Mesenchymal stem cell (in vitro differentiated cells and primary cell): Measurements from ENCODE around the gene RFXANK.

Experiments used
- DNase-seq: peaks from one replicate; pipeline ENCODE4 v3.0.0-alpha.2; 2013
- H2AFZ ChIP-seq: one replicate; pipeline ENCODE4 v1.6.1; 2013; ENCODE audit warnings: low read depth, mild to moderate bottlenecking, control low read depth, inconsistent platforms, low read length, moderate library complexity
- H2AK5ac ChIP-seq: 2 replicates; pipeline ENCODE4 v1.6.1; 2013; ENCODE audit warnings: low read length, moderate library complexity, mild to moderate bottlenecking, inconsistent platforms; ENCODE audit not compliant: severe bottlenecking
- H2BK120ac ChIP-seq: one replicate; pipeline ENCODE4 v1.6.1; 2013; ENCODE audit warnings: low read depth, mild to moderate bottlenecking, inconsistent platforms, low read length, moderate library complexity
- H2BK12ac ChIP-seq, 2 experiments: one replicate each; pipeline ENCODE4 v1.6.1; 2013; ENCODE audit warnings: inconsistent platforms in 2 of 2, low read length in 2 of 2, mild to moderate bottlenecking in 2 of 2, moderate library complexity in 2 of 2, control low read depth in 1 of 2
- H2BK15ac ChIP-seq: one replicate; pipeline ENCODE4 v1.6.1; 2013; ENCODE audit warnings: mild to moderate bottlenecking, low read depth, inconsistent platforms; ENCODE audit not compliant: poor library complexity, severe bottlenecking
- H2BK5ac ChIP-seq: 2 replicates; pipeline ENCODE4 v1.6.1; 2013; ENCODE audit warnings: low read depth, mild to moderate bottlenecking, low read length, control low read depth, inconsistent platforms; ENCODE audit not compliant: poor library complexity, severe bottlenecking
- H3K14ac ChIP-seq, 2 experiments: one replicate each; pipeline ENCODE4 v1.6.1; 2013; ENCODE audit warnings: inconsistent platforms in 2 of 2, low read length in 2 of 2, control low read depth in 1 of 2, mild to moderate bottlenecking in 1 of 2, moderate library complexity in 1 of 2
- H3K18ac ChIP-seq, 2 experiments: one replicate each; pipeline ENCODE4 v1.6.1; 2013; ENCODE audit warnings: inconsistent platforms in 2 of 2, low read length in 2 of 2, control low read depth in 1 of 2, low read depth in 1 of 2, mild to moderate bottlenecking in 1 of 2
- H3K23ac ChIP-seq, 2 experiments: one replicate each; pipeline ENCODE4 v1.6.1; 2013; ENCODE audit warnings: inconsistent platforms in 2 of 2, low read length in 2 of 2, mild to moderate bottlenecking in 2 of 2, moderate library complexity in 2 of 2, control low read depth in 1 of 2
- H3K27ac ChIP-seq: 2 replicates; pipeline ENCODE4 v1.5.1; 2013; ENCODE audit warnings: mild to moderate bottlenecking, moderate library complexity, low read length, control low read depth, inconsistent platforms; ENCODE audit not compliant: poor library complexity, severe bottlenecking
- H3K27me3 ChIP-seq, 2 experiments: 2 replicates each; pipeline versions ENCODE4 v1.6.1 to v1.7.0; 2013; ENCODE audit warnings: low read length in 2 of 2, mild to moderate bottlenecking in 2 of 2, moderate library complexity in 2 of 2, control low read depth in 1 of 2, inconsistent platforms in 1 of 2; ENCODE audit not compliant: control insufficient read depth in 1 of 2, insufficient read depth in 1 of 2
- H3K36me3 ChIP-seq, 2 experiments: 2 replicates each; pipeline versions ENCODE4 v1.6.1 to v1.7.0; 2013; ENCODE audit warnings: low read length in 2 of 2, control low read depth in 1 of 2, inconsistent platforms in 1 of 2, low read depth in 1 of 2, mild to moderate bottlenecking in 1 of 2; ENCODE audit not compliant: insufficient read depth in 2 of 2, control insufficient read depth in 1 of 2
- H3K4ac ChIP-seq, 2 experiments: one replicate each; pipeline ENCODE4 v1.6.1; 2013; ENCODE audit warnings: inconsistent platforms in 2 of 2, low read length in 2 of 2, mild to moderate bottlenecking in 2 of 2, moderate library complexity in 2 of 2, control low read depth in 1 of 2, low read depth in 1 of 2
- H3K4me1 ChIP-seq: 2 replicates; pipeline ENCODE4 v1.6.1; 2013; ENCODE audit warnings: low read depth, low read length, control low read depth; ENCODE audit not compliant: control insufficient read depth, insufficient read depth
- H3K4me2 ChIP-seq: 2 replicates; pipeline ENCODE4 v1.6.1; 2013; ENCODE audit warnings: low read length, mild to moderate bottlenecking, inconsistent platforms; ENCODE audit not compliant: poor library complexity, severe bottlenecking
- H3K4me3 ChIP-seq, 2 experiments: 2 replicates each; pipeline versions ENCODE4 v1.5.1 to v1.7.0; 2013; ENCODE audit warnings: low read length in 2 of 2, mild to moderate bottlenecking in 2 of 2, control low read depth in 1 of 2, low read depth in 1 of 2; ENCODE audit not compliant: insufficient read depth in 1 of 2
- H3K79me1 ChIP-seq: replicated peaks from 2 replicates; pipeline ENCODE4 v1.6.1; 2013; ENCODE audit warnings: mild to moderate bottlenecking, control low read depth, low read length, inconsistent platforms; ENCODE audit not compliant: poor library complexity, severe bottlenecking
- H3K9ac ChIP-seq: 2 replicates; pipeline ENCODE4 v1.7.0; 2013; ENCODE audit warnings: mild to moderate bottlenecking, low read length, moderate library complexity
- H3K9me3 ChIP-seq: 2 replicates; pipeline ENCODE4 v1.7.0; 2013; ENCODE audit warnings: mild to moderate bottlenecking, low read length; ENCODE audit not compliant: control insufficient read depth
- H4K8ac ChIP-seq: one replicate; pipeline ENCODE4 v1.6.1; 2013; ENCODE audit warnings: inconsistent platforms, mild to moderate bottlenecking, low read length, moderate library complexity
- H4K91ac ChIP-seq: one replicate; pipeline ENCODE4 v1.6.1; 2013; ENCODE audit warnings: mild to moderate bottlenecking, low read length, inconsistent platforms
- WGBS: methylation state at CpG from one replicate; pipeline ENCODE4 v1.1.7; 2013; ENCODE audit warnings: mixed read lengths; 5-methylcytosine and 5-hydroxymethylcytosine counted together

RFXANK gene

GRCh38 chr19:19149435-19149834, 42.6 kb upstream of the RFXANK start:
- Histone ChIP-seq H2BK12ac (no peak overlapping the region), H3K27me3 (no peaks in the 10 kb centered on the region), H4K8ac (no peak overlapping the region), H3K4me1 (no peaks in the 10 kb centered on the region), H3K79me1 (no peaks in the 10 kb centered on the region), H3K4me2 (no peak overlapping the region), H2AK5ac (no peak overlapping the region), H2BK120ac (no peak overlapping the region), H2BK5ac (no peak overlapping the region), H3K4me3 (no peak overlapping the region), H3K18ac (no peak overlapping the region), H3K9me3 (no peaks in the 10 kb centered on the region), H3K23ac (no peak overlapping the region), H2BK15ac (no peak overlapping the region), H3K9ac (no peak overlapping the region), H3K27ac (no peak overlapping the region), H3K14ac (no peak overlapping the region), H3K36me3 (peaks cover 10 to 14% of the 10 kb centered on the region in 2 experiments), H3K4ac (no peak overlapping the region), H4K91ac (no peak overlapping the region), H2AFZ (no peak overlapping the region)
- 86% methylated on average over 2 of the region's 2 CpGs for WGBS
- no peak for DNase-seq

- no peak overlapping the region for H2BK120ac ChIP-seq
- 86% methylated on average over 8 of the region's 11 CpGs for WGBS
Measured at GRCh38 chr19:19151418-19151817, 40.6 kb upstream of the RFXANK start.

GRCh38 chr19:19152668-19153384, 39.2 kb upstream of the RFXANK start:
- Histone ChIP-seq H3K9me3 (no peaks in the 10 kb centered on the region), H2AFZ (no peak overlapping the region), H2BK5ac (no peak overlapping the region), H3K4ac (no peak overlapping the region), H4K8ac (no peak overlapping the region), H3K27me3 (no peaks in the 10 kb centered on the region), H3K79me1 (no peaks in the 10 kb centered on the region), H3K14ac (no peak overlapping the region), H2AK5ac (no peak overlapping the region), H2BK120ac (no peak overlapping the region), H3K4me1 (no peaks in the 10 kb centered on the region), H3K18ac (no peak overlapping the region), H3K4me3 (no peak overlapping the region), H2BK15ac (no peak overlapping the region), H3K23ac (no peak overlapping the region), H3K9ac (no peak overlapping the region), H3K36me3 (peaks cover 4 to 8% of the 10 kb centered on the region in 2 experiments), H3K4me2 (no peak overlapping the region), H3K27ac (no peak overlapping the region), H4K91ac (no peak overlapping the region), H2BK12ac (no peak overlapping the region)
- no peak for DNase-seq
- WGBS, result 86% methylated on average over 11 of the region's 13 CpGs

More at GRCh38 chr19:19151418-19151817, 40.6 kb upstream of the RFXANK start:
- no peak overlapping the region for H3K27ac ChIP-seq
- no peak overlapping the region for H2AK5ac ChIP-seq
- H3K14ac ChIP-seq, result no peak overlapping the region
- no peak overlapping the region for H3K18ac ChIP-seq
- DNase-seq, result no peak
- no peaks in the 10 kb centered on the region for H3K4me1 ChIP-seq
- H2BK12ac ChIP-seq, result no peak overlapping the region
- no peak overlapping the region for H2AFZ ChIP-seq
- peaks cover 15 to 18% of the 10 kb centered on the region in 2 experiments for H3K36me3 ChIP-seq
- no peak overlapping the region for H3K4me2 ChIP-seq
- H3K9me3 ChIP-seq, result no peaks in the 10 kb centered on the region
- H3K27me3 ChIP-seq, result no peaks in the 10 kb centered on the region
- no peak overlapping the region for H3K4ac ChIP-seq
- no peaks in the 10 kb centered on the region for H3K79me1 ChIP-seq
- H3K4me3 ChIP-seq, result no peak overlapping the region
- no peak overlapping the region for H3K23ac ChIP-seq
- no peak overlapping the region for H4K8ac ChIP-seq
- H2BK5ac ChIP-seq, result no peak overlapping the region
- no peak overlapping the region for H3K9ac ChIP-seq
- H4K91ac ChIP-seq, result peak overlapping the region; percentile 65
- no peak overlapping the region for H2BK15ac ChIP-seq

- no peak overlapping the region for H4K8ac ChIP-seq
- H3K4me1 ChIP-seq, result no peaks in the 10 kb centered on the region
- H2AFZ ChIP-seq, result no peak overlapping the region
- DNase-seq, result no peak
- H3K9me3 ChIP-seq, result no peaks in the 10 kb centered on the region
- no peak overlapping the region for H3K14ac ChIP-seq
- H2BK5ac ChIP-seq, result no peak overlapping the region
- H2BK15ac ChIP-seq, result peak overlapping the region; percentile 63
- no peak overlapping the region for H3K9ac ChIP-seq
- H3K27ac ChIP-seq, result no peak overlapping the region
- H2BK120ac ChIP-seq, result no peak overlapping the region
- no peak overlapping the region for H3K4me3 ChIP-seq
- no peak overlapping the region for H2BK12ac ChIP-seq
- no peak overlapping the region for H2AK5ac ChIP-seq
- H4K91ac ChIP-seq, result peak overlapping the region; percentile 35
- no peak overlapping the region for H3K18ac ChIP-seq
- peaks cover 4 to 5% of the 10 kb centered on the region in 2 experiments for H3K36me3 ChIP-seq
- no peak overlapping the region for H3K4me2 ChIP-seq
- H3K27me3 ChIP-seq, result no peaks in the 10 kb centered on the region
- no peak overlapping the region for H3K4ac ChIP-seq
- no peak overlapping the region for H3K23ac ChIP-seq
- H3K79me1 ChIP-seq, result no peaks in the 10 kb centered on the region
- WGBS, result 85% methylated on average over 6 of the region's 6 CpGs
Measured at GRCh38 chr19:19154768-19155494, 37.1 kb upstream of the RFXANK start.
